ENCODE data around the gene RBM11.
A peak's percentile ranks its signal among the peaks of the same experiment; 100 is the strongest.
"Not testable (repeated sequence)": the region's sequence is repeated elsewhere in the genome, so short reads cannot be mapped to it uniquely, and the experiment has no call there.

The RBM11 gene, protein sequence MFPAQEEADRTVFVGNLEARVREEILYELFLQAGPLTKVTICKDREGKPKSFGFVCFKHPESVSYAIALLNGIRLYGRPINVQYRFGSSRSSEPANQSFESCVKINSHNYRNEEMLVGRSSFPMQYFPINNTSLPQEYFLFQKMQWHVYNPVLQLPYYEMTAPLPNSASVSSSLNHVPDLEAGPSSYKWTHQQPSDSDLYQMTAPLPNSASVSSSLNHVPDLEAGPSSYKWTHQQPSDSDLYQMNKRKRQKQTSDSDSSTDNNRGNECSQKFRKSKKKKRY

DNA sequence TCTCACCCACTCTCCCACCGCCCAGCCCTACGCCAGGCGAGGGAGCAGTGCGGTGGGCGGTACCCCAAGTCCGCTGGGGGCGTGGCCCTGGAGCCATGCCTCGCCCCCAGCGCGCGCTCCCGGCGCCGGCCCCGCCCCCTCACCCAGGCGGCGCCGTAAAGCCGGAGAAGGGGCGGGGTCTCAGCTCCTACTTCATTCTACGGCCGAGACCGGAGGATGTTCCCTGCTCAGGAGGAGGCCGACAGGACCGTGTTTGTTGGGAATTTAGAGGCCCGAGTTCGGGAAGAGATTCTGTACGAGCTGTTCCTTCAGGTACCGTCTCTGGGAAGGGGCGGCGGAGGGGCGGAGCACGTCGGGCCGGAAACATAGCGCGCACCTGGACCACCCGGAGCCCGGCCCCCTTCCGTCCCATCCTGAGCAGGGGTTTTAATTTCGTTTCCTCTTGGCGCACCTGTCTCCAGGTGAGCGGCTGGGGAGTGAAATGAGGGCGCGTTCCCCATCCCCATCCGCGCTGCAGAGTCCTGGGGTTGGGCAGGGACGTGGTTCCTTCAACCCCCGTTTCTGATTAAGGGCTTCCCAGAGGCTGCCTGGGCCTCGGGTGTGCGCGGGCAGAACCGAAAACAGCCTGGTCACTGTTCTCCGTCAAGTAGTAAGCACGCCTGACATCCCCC, at the start of gene RBM11:
RBM11 (plus strand) TSS at position 187 of the 671 bp plus-strand sequence; CDS start at position 217, 30 bp downstream.
- DNase-seq (ENCODE audit: low read depth, low spot score), result peak; percentile 4

DNA sequence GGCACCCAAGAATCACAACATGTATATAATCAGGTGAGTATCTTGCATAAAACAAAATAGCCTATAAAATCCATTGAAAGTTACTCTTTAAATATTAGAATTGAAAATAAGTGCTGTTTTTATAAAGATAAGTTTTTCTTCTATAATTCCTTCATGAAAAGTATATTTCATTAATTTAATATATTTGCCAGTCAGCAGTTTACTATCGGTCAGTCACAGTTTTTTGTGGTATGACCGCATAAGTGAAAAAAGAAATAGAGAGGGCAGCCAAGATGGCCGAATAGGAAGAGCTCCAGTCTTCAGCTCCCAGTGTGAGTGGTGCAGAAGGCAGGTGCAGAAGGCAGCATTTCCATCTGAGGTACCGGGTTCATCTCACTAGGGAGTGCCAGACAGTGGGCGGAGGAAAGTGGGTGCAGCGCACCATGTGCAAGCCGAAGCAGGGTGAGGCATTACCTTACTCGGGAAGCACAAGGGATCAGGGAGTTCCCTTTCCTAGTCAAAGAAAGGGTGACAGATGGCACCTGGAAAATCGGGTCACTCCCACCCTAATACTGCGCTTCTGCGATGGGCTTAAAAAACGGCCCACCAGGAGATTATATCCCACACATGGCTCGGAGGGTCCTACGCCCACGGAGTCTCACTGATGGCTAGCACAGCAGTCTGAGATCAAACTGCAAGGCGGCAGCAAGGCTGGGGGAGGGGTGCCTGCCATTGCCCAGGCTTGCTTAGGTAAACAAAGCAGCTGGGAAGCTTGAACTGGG, 49.3 kb upstream of the RBM11 start:
- not testable (repeated sequence) for DNase-seq (ENCODE audit: low read depth, low spot score)

DNA sequence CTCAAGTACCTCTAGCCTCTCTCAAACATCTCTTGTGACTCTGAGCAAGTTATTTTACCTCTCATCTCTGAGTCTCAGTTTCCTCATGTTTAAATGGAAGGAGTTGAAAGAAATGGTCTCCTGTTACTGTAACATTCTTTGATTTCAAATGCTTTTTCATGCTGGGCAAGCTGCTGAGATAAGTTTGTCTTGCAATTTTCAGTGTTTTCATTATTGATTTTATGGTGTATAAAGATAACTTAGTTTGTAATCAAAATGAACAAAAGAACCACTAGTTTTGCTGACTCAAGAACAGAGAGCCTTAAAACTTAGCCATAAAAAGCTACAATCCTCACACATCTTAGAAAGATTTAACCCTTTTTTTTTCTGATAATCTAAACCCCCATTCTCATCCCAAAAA, 9.7 kb upstream of the RBM11 start:
- no peak for DNase-seq (ENCODE audit: low read depth, low spot score)

DNA sequence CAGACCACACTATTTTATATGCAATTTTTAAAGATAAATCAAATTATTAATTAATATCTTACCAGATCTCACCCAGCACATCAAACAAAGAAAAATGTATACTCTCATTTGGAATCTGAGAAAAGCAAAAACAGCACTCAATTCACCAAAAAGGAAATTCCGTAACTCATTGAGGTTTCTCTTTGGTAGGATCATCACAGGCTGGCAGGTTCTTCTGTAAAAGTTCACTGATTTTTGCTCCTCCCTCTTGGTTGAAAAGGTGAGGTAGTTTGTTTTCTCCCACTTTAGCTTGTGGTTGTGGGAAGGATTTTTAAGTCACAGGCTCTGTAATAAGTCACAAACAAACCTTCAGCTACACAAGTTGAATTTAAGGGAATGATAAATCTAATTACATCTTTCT, 5.2 kb upstream of the RBM11 start, which contains the start of gene LIPI:
LIPI (minus strand) TSS at position 218 of the 400 bp plus-strand sequence; CDS start at position 108, 110 bp downstream.
- no peak for DNase-seq (ENCODE audit: low read depth, low spot score)

DNA sequence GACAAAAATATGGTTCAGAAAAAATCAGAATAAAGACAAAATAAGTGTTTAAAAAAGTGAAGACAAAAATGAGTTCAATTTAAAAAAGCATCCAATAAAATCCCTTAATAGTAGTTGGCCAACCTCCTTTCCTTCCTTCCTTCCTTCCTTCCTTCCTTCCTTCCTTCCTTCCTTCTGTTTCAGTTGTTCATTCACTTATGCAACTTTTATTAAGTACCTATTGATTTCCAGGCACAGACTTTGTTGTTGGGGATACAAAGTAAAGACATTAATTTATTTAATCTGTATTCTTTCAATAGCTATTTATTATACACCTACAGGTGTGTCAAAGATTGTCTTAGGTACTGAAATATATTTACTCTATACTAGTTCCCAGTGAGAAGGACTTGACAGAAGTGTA, 2.8 kb upstream of the RBM11 start:
- DNase-seq (ENCODE audit: low read depth, low spot score), result no peak

DNA sequence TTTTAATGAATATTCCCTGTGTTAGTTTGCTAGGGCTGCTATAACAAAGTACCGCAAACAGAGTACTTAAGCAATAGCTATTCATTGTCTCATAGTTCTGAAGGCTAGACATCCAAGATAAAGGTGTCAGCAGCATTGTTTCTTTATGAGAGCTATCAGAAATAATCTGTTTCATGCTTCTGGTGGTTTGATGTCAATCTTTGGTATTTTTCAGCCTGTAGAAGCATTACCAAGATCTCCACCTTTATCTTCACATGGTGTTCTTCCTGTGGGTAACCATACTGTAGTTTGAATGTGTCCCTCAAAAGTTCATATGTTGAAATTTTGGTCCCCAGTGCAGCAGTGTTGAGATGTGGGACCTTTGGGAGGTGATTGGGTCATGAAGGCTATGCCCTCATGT, 7.4 kb downstream of the RBM11 start:
- DNase-seq (ENCODE audit: low read depth, low spot score), result no peak

DNA sequence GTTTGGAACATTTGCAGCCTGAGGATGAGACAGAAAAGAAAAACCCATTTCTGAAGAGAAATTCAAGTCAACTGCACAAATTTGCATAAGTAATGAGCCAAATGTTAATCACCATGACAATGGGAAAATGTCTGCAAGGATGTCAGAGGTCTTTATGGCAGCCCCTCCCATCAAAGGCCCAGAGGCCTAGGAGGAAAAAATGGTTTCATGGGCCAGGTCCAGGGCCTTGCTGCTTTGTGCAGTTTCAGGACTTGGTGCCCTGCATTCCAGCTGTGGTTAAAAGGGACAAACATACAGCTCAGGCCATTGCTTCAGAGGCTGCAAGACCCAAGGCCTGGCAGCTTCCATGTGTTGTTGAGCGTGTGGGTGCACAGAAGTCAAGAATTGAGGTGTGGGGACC, 13.4 kb downstream of the RBM11 start:
- no peak for DNase-seq (ENCODE audit: low read depth, low spot score)

DNA sequence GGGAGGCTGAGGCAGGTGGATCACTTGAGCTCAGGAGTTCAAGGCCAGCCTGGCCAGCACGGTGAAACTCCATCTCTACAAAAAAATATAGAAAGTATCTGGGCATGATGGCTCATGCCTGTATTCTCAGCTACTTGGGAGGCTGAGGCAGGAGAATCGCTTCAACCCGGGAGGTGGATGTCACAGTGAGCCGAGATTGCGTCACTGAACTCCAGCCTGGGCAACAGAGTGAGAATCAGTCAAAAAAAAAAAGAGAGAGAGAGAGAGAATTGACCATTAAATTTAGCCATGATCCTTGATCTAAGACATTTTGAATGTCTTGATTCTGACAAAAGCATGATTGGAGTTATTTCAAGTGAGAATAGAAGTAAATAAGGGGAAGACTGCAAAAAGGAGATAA, 19.1 kb downstream of the RBM11 start:
- DNase-seq (ENCODE audit: low read depth, low spot score), result no peak

DNA sequence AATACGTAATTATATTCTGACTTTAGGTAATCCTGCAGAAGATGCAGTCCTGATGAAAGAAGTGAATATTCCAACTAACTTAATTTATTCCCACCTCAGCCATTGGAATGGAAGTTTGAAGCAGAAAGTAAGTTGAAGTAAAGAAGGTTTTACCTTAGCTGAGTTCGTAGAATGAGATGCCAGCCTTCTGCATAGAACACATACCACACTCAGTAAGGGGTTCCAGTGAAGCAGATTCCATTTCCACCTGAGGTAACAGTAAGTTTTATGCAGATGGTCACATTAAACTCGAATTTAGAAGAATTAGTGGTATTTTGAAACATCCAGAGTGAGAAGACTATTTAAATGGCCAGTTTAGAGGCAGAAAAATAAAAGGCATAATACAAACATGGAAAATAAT, 20.2 kb downstream of the RBM11 start:
- no peak for DNase-seq (ENCODE audit: low read depth, low spot score)

DNA sequence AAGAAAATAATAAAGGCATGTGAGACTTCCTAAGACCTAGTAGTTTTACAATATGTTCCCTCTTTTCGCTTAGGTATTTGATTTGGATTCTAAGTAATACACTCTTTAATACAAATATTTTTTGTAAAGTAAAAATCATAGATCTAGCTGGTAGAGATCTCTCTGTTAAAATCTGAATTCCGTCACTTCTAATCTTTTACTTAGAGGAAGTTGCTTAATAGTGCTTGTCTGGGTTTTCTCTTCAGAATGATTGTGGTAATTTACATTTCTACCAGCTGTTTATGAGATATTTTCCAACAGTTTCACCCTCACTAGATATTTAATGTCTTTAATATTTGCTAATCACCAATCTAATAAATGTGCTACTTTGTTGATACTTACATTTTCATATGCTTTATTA, 23.3 kb downstream of the RBM11 start:
- no peak for DNase-seq (ENCODE audit: low read depth, low spot score)

DNA sequence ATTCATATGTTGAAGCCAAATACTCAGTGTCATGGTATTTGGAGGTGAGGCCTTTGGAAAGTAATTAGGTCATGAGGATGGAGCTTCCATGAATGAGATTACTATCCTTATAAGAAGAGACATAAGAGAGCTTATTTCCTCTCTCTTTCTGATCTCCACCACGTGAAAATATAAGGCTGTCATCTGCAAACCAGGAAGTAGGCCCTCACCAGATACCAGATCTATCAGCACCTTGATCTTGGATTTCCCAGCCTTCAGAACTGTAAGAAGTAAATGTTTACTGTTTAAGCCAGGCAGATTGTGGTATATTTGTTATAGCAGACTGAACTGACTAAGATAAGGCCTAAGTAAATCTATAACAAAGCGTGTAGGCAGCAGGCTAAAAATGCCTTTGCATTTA, 25.3 kb downstream of the RBM11 start:
- DNase-seq (ENCODE audit: low read depth, low spot score), result no peak

DNA sequence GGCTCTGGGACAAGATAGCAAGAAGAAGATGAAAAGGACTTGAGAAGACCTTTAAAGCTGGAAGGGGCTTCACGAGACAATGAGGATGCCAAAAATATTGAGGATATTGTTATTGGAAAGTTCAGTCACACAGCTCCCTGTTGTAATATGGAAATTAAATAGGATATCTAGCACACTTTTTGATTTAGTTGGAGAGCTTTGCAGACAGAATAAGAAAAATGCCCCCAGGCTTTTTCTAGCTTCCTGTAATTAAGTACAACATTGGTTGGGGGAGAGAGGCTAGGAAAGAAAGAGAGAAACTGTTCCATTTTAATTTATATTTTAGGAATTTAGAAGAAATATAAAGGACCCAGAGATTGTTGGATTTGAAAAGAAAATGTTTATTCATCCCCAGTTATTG, 27.5 kb downstream of the RBM11 start:
- DNase-seq (ENCODE audit: low read depth, low spot score), result no peak

DNA sequence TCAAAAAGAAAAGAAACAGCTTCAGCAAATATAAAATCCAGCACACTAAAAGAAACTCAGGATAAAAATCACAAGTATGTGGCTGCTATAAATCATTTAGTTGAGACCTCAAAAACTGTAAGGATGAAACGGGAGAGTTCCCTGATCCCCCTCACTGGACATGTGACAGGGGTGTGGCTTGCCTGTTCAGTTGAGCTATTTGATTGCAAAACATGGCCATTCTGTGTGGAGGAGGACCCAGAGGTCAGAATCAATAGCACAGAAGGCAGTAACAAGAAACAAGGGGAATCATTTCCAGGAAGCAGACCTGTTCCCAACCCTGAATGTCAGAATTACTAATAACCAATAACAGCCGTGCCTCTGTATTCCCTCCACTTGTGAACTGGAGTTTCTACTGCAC, 27.9 kb downstream of the RBM11 start:
- no peak for DNase-seq (ENCODE audit: low read depth, low spot score)

DNA sequence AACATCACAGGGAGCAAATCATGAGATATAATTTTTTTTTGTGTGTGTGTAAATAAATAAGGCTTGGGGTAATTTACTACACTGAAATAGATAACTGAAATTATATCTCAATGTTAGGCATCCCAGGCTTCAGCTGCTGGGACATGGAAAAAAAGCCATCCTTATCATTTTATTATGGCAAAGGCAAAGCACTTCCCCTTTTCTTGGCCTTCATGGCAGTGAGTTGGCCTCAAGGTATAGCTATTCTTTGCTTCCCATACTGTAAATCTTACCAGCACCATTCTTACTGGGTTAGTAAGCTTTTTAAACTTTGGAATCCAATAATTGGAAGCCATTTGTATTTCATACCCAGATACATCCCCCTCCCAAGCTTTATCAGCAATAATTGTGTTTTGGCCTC, 29.0 kb downstream of the RBM11 start:
- DNase-seq (ENCODE audit: low read depth, low spot score), result no peak

DNA sequence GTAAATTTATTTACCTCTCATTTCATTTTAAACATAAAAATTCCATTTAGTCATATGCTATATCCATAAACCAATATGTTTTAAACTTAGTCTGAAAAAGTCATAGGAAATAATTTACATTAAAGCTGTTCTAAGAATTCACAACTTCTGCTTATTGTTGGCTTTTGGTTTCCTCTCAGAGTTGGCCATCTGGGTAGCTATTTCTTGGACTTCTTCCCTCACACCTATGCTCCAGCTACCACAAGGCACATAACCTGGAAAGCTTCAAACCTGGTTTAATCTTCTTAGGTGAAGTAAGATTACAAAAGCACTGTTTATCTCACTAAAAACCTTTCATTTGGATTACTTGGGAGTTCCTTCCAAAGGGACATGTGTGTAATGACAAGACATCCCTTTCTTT, 29.8 kb downstream of the RBM11 start:
- DNase-seq (ENCODE audit: low read depth, low spot score), result no peak

DNA sequence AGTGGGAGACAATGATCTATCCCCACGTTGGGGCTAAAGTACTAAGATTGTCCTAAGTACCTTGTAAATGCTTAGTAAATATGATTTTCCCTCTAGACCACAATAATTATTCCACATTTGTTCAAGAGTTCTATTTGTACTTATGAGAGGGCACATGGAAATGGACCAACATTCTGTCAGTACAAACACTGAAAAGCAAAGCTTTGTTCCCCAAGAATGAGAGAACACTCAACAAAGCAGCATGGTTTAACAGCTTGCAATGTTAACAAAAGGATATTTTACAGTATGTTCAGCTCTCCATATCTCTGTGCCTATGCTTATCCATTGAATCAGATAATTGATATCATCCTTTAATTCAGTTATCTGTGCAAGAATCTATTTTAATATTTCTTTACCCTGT, 35.4 kb downstream of the RBM11 start:
- DNase-seq (ENCODE audit: low read depth, low spot score), result no peak

DNA sequence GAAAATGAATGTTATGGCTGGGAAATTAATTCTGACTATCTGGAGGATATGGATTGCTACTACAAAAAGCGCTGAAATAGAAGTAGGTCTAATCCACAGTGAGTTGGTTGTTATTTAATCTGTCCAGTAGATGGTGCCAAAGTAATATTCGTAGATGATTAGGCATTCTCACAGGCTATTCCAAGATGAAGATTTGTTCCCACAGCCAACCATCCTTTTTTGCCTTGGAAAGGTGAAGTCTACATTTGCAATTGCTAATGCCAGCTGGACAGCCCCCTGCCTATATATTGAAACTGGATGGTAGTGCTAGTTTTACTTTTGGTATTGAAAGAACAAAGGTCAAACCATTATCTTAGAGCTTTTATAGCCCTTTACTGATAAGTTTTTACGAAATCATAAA, 43.8 kb downstream of the RBM11 start:
- DNase-seq (ENCODE audit: low read depth, low spot score), result peak; percentile 21

DNA sequence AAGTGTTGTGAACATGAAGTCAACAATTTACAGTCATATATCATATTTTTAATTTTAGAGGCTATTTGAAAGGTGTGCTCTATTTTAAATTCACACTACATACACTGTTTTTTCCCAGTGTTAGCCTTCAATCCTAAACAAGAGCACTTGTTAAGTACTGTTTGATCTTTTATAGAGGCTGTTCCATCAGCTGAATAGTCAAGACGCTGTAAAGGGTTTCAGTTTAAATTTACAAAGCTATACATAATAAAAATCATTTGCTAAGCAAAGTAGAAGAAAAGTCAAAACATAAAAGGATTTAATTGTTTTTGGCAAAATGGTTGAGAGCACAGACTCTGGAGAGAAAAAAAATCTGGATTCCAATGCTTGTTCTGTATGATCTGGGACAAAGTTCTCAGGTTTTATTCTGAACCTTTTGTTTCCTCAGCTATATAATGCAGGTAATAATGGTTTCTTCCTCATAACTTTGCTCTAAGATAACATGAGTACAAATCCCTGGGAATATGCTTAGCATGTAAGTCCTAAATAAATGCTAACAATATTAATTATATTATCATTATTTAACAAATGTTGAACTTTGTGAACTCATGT, 44.3 kb downstream of the RBM11 start:
- DNase-seq (ENCODE audit: low read depth, low spot score), result no peak

DNA sequence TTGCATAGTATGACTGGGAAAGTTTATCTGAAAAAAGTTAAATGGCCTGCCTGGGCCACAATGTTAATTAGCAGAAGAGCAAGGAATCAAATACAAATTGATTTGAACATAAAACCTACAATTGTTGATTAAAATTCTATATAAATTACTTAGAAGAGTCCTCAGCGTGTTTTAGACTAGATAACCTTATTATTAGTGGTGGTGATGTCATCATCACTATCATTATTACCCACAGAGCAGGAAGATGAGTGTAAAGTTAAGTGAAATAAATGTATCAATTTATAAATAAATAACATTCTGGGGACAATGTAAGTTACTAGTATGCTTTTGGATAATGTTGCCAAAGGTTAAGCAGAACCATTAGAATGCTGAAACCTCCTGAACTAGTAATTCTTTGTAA, 46.1 kb downstream of the RBM11 start:
- no peak for DNase-seq (ENCODE audit: low read depth, low spot score)

DNA sequence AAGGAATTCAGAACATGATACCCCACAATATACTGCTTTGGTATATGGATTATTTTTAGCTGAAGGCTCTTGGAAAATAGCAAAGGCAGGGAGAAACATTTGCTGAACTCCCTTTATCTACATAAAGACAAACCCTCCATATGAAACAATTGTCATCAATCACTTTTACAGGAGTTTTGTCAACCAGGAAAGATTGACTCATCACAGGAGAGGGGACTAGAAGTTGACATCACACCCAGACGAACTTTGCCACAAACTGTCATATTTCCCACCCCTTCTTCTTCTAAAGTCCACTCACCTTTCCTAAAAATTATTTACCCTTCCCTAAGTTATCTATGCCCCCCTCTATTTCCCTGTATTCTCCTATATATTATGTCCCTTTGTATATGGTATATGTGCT, 47.9 kb downstream of the RBM11 start:
- DNase-seq (ENCODE audit: low read depth, low spot score), result no peak

DNA sequence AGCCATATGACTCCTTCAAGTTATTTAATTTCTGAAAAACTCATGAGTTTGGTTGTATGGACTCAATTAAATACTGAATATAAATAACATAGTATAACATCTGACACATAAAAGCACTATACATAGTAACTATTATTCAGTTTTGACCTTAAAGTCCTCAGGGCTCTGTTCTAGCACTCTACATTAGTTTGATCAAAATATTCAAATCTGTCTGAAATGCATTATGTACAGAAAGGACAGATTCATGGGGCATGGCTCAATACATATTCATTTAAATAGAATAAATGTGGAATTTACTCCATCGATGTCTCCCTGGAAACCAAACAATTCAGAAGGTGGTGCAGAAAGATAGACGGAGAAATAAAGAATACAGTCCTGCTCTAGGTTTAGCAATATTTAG, 49.1 kb downstream of the RBM11 start:
- DNase-seq (ENCODE audit: low read depth, low spot score), result no peak

DNA sequence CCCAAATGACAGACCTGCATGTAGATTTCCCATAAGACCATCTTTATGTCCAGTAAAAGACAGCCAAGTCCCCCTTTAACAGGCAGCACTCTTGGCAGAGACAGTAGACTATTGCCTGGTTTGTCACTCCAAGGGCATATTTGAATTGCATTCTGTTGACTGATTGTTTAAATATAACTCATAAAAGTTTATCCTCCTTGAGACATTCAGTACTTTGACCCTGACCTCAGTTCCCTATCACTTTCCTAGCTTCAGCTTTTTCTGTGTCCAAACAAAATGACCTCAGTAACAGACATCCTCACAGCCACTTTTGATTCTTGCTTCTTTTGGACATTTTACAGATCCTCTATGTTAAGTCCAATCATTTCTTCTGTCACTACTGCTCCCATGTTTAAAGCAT, 51.1 kb downstream of the RBM11 start:
- no peak for DNase-seq (ENCODE audit: low read depth, low spot score)
